KMS-11 (cell line): ENCODE results near the gene LEPROT.

Experiments used
- H2AFZ ChIP-seq: fragments of 200-600 bp; sonication (generic); 2 replicates; pipeline ENCODE4 v1.6.1; 2016; ENCODE audit warnings: antibody characterized with exemption, mixed run types, low read depth
- H3K27ac ChIP-seq: fragments of 200-600 bp; sonication (generic); 2 replicates; pipeline ENCODE4 v1.6.1; 2016; ENCODE audit warnings: mild to moderate bottlenecking, mixed run types
- H3K27me3 ChIP-seq: fragments of 200-600 bp; sonication (generic); 2 replicates; pipeline ENCODE4 v1.6.1; 2017; ENCODE audit warnings: mild to moderate bottlenecking, low read depth, mixed run types, moderate library complexity; ENCODE audit not compliant: insufficient read depth
- H3K36me3 ChIP-seq: fragments of 200-600 bp; sonication (generic); 2 replicates; pipeline ENCODE4 v1.6.1; 2017; ENCODE audit warnings: mild to moderate bottlenecking, mixed run types; ENCODE audit not compliant: insufficient read depth
- H3K4me1 ChIP-seq: fragments of 200-600 bp; sonication (generic); 2 replicates; pipeline ENCODE4 v1.6.1; 2016; ENCODE audit warnings: mild to moderate bottlenecking, low read depth, mixed run types; ENCODE audit not compliant: poor library complexity, severe bottlenecking
- H3K4me2 ChIP-seq: fragments of 200-600 bp; sonication (generic); 2 replicates; pipeline ENCODE4 v1.7.0; 2016; ENCODE audit warnings: mild to moderate bottlenecking, mixed run types
- H3K4me3 ChIP-seq: fragments of 200-600 bp; sonication (generic); IDR thresholded peaks from 2 replicates; pipeline ENCODE4 v1.6.1; 2017; ENCODE audit warnings: low read depth, low read length, mixed read lengths; ENCODE audit not compliant: insufficient read depth
- H3K79me2 ChIP-seq: fragments of 200-600 bp; sonication (generic); 2 replicates; pipeline ENCODE4 v1.6.1; 2016; ENCODE audit warnings: low read depth, mixed run types; ENCODE audit not compliant: insufficient read depth
- H3K9ac ChIP-seq: fragments of 200-600 bp; sonication (generic); 2 replicates; pipeline ENCODE4 v1.6.1; 2016; ENCODE audit warnings: mild to moderate bottlenecking, mixed run types
- H4K20me1 ChIP-seq: fragments of 200-600 bp; sonication (generic); 2 replicates; pipeline ENCODE4 v1.6.1; 2016; ENCODE audit warnings: mild to moderate bottlenecking, mixed run types; ENCODE audit not compliant: insufficient read depth
- TF ChIP-seq, protein P1 (sequence below): fragments of 200-600 bp; sonication (generic); conservative IDR thresholded peaks from 2 replicates; pipeline ENCODE4 v1.6.1; 2017; ENCODE audit warnings: low read depth, mild to moderate bottlenecking, antibody characterized with exemption, low read length, moderate library complexity, mixed read lengths

Gene LEPROT

DNA sequence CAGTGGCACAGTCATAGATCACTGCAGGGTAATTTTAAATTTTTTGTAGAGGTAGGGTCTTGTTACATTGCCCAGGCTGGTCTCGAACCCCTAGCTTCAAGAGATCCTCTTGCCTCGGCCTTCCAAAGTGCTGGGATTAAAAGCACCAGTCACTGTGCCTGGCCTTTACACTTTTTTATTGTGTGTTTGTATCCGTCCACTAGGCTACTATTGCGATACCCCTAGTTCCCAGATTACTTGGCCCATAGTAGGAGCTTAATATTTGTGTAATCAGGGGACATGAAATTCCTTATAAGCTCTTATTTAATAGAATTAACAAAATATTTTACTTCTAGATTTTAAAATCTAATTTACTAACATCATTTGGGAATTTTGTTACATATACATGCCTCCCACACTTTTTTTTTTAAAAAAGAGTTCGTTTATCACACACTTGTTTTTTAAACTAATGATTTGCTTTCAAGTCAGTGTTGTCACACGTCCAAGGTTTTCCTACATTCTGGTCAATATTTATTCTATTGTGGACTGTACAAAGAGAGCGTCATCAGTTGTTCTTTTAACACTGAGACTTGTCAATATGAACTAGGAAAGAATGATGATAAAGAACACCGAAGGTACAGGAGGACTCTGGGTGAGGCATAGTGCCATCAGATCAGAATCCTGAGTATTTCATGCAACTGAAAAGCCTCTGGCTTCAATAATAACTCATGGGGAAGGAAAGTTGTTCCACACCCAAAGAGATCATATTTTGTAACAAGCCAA is 63.7 kb downstream of the LEPROT start:
- Histone ChIP-seq H3K79me2 (no peaks in the 10 kb centered on the region), H3K36me3 (no peaks in the 10 kb centered on the region), H3K9ac (no peak overlapping the region), H4K20me1 (no peaks in the 10 kb centered on the region), H3K4me1 (no peaks in the 10 kb centered on the region), H3K27ac (no peak overlapping the region), H3K4me3 (no peak overlapping the region), H2AFZ (no peak overlapping the region), H3K4me2 (no peak overlapping the region), H3K27me3 (no peaks in the 10 kb centered on the region)
- TF ChIP-seq, protein P1, sequence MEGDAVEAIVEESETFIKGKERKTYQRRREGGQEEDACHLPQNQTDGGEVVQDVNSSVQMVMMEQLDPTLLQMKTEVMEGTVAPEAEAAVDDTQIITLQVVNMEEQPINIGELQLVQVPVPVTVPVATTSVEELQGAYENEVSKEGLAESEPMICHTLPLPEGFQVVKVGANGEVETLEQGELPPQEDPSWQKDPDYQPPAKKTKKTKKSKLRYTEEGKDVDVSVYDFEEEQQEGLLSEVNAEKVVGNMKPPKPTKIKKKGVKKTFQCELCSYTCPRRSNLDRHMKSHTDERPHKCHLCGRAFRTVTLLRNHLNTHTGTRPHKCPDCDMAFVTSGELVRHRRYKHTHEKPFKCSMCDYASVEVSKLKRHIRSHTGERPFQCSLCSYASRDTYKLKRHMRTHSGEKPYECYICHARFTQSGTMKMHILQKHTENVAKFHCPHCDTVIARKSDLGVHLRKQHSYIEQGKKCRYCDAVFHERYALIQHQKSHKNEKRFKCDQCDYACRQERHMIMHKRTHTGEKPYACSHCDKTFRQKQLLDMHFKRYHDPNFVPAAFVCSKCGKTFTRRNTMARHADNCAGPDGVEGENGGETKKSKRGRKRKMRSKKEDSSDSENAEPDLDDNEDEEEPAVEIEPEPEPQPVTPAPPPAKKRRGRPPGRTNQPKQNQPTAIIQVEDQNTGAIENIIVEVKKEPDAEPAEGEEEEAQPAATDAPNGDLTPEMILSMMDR = no peak
